AG04450 (cell line): ENCODE results near the gene GPC3. TPM values are rescaled to one million over a fixed set of nuclear protein-coding genes. Genes with fewer than 3 reads are reported as not detected.

Experiments
- CTCF ChIA-PET: fragments of 300-600, 350-600 bp; formaldehyde crosslinking; extraction: SDS; loops from one replicate; lab custom pipeline; 2022; ENCODE audit warnings: antibody characterized with exemption, inconsistent platforms; lab: Charles Lee
- POLR2A ChIA-PET: fragments of 350-600 bp; formaldehyde crosslinking; extraction: SDS; loops from one replicate; lab custom pipeline; 2021; ENCODE audit warnings: antibody characterized with exemption, inconsistent platforms; lab: Yijun Ruan, JAX
- DNase-seq: peaks from one replicate; pipeline ENCODE4 v3.0.0-alpha.2; 2011; ENCODE audit warnings: low read depth, low spot score
- H3K27ac ChIP-seq: one replicate; pipeline ENCODE4 v1.5.1; 2012; ENCODE audit warnings: low read depth, low read length, control low read depth
- H3K27me3 ChIP-seq: one replicate; pipeline ENCODE4 v1.6.0; 2012; ENCODE audit warnings: low read length; ENCODE audit not compliant: control insufficient read depth, insufficient read depth
- H3K4me3 ChIP-seq: 2 replicates; pipeline ENCODE4 v1.5.1; 2011; ENCODE audit warnings: mild to moderate bottlenecking, low read depth, low read length, control low read depth
- H3K9me3 ChIP-seq: 2 replicates; pipeline ENCODE4 v1.5.1; 2012; ENCODE audit warnings: low read length; ENCODE audit not compliant: control insufficient read depth, insufficient read depth
- CTCF ChIP-seq: IDR thresholded peaks from 2 replicates; pipeline ENCODE4 v1.5.1; 2011; ENCODE audit warnings: low read depth, low read length, control low read depth, inconsistent platforms
- polyA plus RNA-seq: library from polyadenylated mRNA; depleted of rRNA; stranded (reverse); fragments of >200 nt; gene quantifications from 2 replicates; pipeline ENCODE4 v1.2.3, GENCODE V29; 2011

GPC3 gene
- polyA plus RNA-seq, 1 experiment: not detected

GRCh38 chrX:133884430-133885394 lies 100.7 kb downstream of the GPC3 start:
- TF ChIP-seq CTCF: no peak
- no peaks in the 10 kb centered on the region for H3K9me3 ChIP-seq
- DNase-seq: no peak
- no peak overlapping the region for H3K27ac ChIP-seq
- H3K27me3 ChIP-seq: no peaks in the 10 kb centered on the region
- no peak overlapping the region for H3K4me3 ChIP-seq
- ChIA-PET CTCF (no interaction called here), POLR2A (no interaction called here)

GRCh38 chrX:133881893-133882292 lies 103.5 kb downstream of the GPC3 start:
- H3K9me3 ChIP-seq: no peaks in the 10 kb centered on the region
- ChIA-PET CTCF (no interaction called here), POLR2A (no interaction called here)
- H3K27ac ChIP-seq: no peak overlapping the region
- no peak overlapping the region for H3K4me3 ChIP-seq
- no peaks in the 10 kb centered on the region for H3K27me3 ChIP-seq
- TF ChIP-seq CTCF: no peak
- no peak for DNase-seq

- Histone ChIP-seq H3K4me3 (no peak overlapping the region), H3K27ac (no peak overlapping the region), H3K9me3 (no peaks in the 10 kb centered on the region), H3K27me3 (no peaks in the 10 kb centered on the region)
- ChIA-PET POLR2A (no interaction called here), CTCF (no interaction called here)
- no peak for TF ChIP-seq CTCF
- DNase-seq: no peak
Measured at GRCh38 chrX:133881007-133881406, 104.4 kb downstream of the GPC3 start.

- CTCF ChIA-PET: no interaction called here
- no peak for DNase-seq
- H3K27me3 ChIP-seq: no peaks in the 10 kb centered on the region
- no peaks in the 10 kb centered on the region for H3K9me3 ChIP-seq
- H3K4me3 ChIP-seq: no peak overlapping the region
- no peak for TF ChIP-seq CTCF
- no peak overlapping the region for H3K27ac ChIP-seq
- POLR2A ChIA-PET: no interaction called here
Measured at GRCh38 chrX:133880032-133880443, 105.4 kb downstream of the GPC3 start.

GRCh38 chrX:133878710-133879109 lies 106.7 kb downstream of the GPC3 start:
- no peak for DNase-seq
- POLR2A ChIA-PET: no interaction called here
- no peak overlapping the region for H3K27ac ChIP-seq
- TF ChIP-seq CTCF: no peak
- CTCF ChIA-PET: no interaction called here
- H3K9me3 ChIP-seq: no peaks in the 10 kb centered on the region
- H3K4me3 ChIP-seq: no peak overlapping the region
- H3K27me3 ChIP-seq: no peaks in the 10 kb centered on the region
